Measurements from ENCODE around the gene MAP7D3. TPM values are rescaled to one million over a fixed set of nuclear protein-coding genes. Genes with fewer than 3 reads are reported as not detected.

The MAP7D3 gene
- total and polyA plus RNA-seq, 4 donors = 7.7 to 13.7 (median 8.7) TPM

- WGBS (ENCODE audit: insufficient coverage) = no CpG with 5 or more reads among the region's 1 CpG
- no peaks in the 10 kb centered on the region for H3K9me3 ChIP-seq (ENCODE audit: control insufficient read depth, insufficient read depth, low read length)
- H3K4me1 ChIP-seq (ENCODE audit: control insufficient read depth, insufficient read depth, low read length) = peaks cover 3% of the 10 kb centered on the region
- H3K4me3 ChIP-seq (ENCODE audit: low read depth, low read length) = no peak overlapping the region
- DNase-seq (ENCODE audit: low read depth in 4 of 6, low spot score in 6 of 6) = no peak
- no peaks in the 10 kb centered on the region for H3K36me3 ChIP-seq (ENCODE audit: control insufficient read depth, insufficient read depth, low read length)
- no peak overlapping the region for H3K27ac ChIP-seq (ENCODE audit: low read depth, low read length)
- H3K27me3 ChIP-seq (ENCODE audit: control insufficient read depth, insufficient read depth, low read length) = no peaks in the 10 kb centered on the region
Observed at GRCh38 chrX:136272325-136272724, 21.1 kb upstream of the MAP7D3 start.

- H3K27ac ChIP-seq (ENCODE audit: low read depth, low read length) = no peak overlapping the region
- no CpG with 5 or more reads among the region's 1 CpG for WGBS (ENCODE audit: insufficient coverage)
- H3K36me3 ChIP-seq (ENCODE audit: control insufficient read depth, insufficient read depth, low read length) = no peaks in the 10 kb centered on the region
- no peak for DNase-seq (ENCODE audit: low read depth in 4 of 6, low spot score in 6 of 6)
- no peak overlapping the region for H3K4me3 ChIP-seq (ENCODE audit: low read depth, low read length)
- no peaks in the 10 kb centered on the region for H3K9me3 ChIP-seq (ENCODE audit: control insufficient read depth, insufficient read depth, low read length)
- peaks cover 3% of the 10 kb centered on the region for H3K4me1 ChIP-seq (ENCODE audit: control insufficient read depth, insufficient read depth, low read length)
- no peaks in the 10 kb centered on the region for H3K27me3 ChIP-seq (ENCODE audit: control insufficient read depth, insufficient read depth, low read length)
Observed at GRCh38 chrX:136271300-136271699, 20.1 kb upstream of the MAP7D3 start.

GRCh38 chrX:136269921-136270320 lies 18.7 kb upstream of the MAP7D3 start:
- Histone ChIP-seq H3K4me1 (ENCODE audit: control insufficient read depth, insufficient read depth, low read length) (no peaks in the 10 kb centered on the region), H3K36me3 (ENCODE audit: control insufficient read depth, insufficient read depth, low read length) (no peaks in the 10 kb centered on the region), H3K9me3 (ENCODE audit: control insufficient read depth, insufficient read depth, low read length) (no peaks in the 10 kb centered on the region), H3K27ac (ENCODE audit: low read depth, low read length) (no peak overlapping the region), H3K4me3 (ENCODE audit: low read depth, low read length) (no peak overlapping the region), H3K27me3 (ENCODE audit: control insufficient read depth, insufficient read depth, low read length) (no peaks in the 10 kb centered on the region)
- no peak for DNase-seq (ENCODE audit: low read depth in 4 of 6, low spot score in 6 of 6)
- no CpG with 5 or more reads among the region's 1 CpG for WGBS (ENCODE audit: insufficient coverage)

DNA sequence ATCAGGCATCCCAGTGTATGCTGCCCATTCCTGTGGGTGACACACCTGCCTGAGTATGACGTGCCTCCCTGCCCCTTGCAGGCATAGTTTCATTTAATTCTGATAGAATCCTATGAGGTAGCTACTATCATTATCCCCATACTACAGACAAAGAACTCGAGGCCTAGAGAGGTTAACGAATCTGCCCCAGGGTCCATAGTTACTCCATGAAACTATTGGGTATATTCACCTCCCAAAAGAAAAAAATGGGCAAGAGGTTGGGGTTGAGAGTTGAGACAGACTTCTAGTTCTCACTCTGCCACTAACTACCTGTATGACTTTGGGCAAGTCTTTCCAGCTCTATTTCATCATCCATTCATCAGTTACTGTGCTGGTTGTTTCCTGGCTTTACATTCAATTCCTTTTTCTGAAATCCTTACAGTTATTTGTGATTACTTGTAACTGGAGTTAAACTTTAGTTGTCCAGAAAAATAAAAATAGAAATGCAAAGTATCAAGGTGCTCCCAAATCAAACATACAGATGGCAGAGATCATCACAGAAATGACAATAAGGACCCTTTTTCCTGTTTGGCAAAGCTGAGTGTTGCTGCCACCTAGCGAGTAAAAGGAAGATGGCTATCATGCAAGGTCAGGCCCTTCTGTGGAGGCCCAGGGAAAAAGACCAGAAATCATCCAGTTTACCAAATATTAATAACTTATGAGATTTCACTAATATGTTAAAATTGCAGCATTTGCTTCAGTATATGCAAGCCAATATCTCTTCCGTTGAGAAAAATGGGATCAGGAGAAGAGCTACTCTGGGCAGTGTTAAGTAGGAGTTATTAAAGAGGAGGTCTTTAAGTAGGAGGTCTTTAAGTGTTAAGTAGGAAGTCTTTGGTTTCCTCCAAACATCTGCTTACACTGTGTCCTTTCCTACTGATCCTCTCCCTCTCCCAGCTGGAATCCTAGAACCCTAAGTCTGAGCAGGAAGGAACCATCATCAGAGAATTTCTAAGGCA lies 17.1 kb upstream of the MAP7D3 start:
- Histone ChIP-seq H3K4me1 (ENCODE audit: control insufficient read depth, insufficient read depth, low read length) (no peaks in the 10 kb centered on the region), H3K9me3 (ENCODE audit: control insufficient read depth, insufficient read depth, low read length) (no peaks in the 10 kb centered on the region), H3K27me3 (ENCODE audit: control insufficient read depth, insufficient read depth, low read length) (no peaks in the 10 kb centered on the region), H3K36me3 (ENCODE audit: control insufficient read depth, insufficient read depth, low read length) (no peaks in the 10 kb centered on the region), H3K27ac (ENCODE audit: low read depth, low read length) (no peak overlapping the region), H3K4me3 (ENCODE audit: low read depth, low read length) (no peak overlapping the region)
- DNase-seq (ENCODE audit: low read depth in 4 of 6, low spot score in 6 of 6) = peak in 4 of 6 donors; percentile 20 to 84 (median 50)
- WGBS (ENCODE audit: insufficient coverage) = no CpG with 5 or more reads among the region's 5 CpGs

DNA sequence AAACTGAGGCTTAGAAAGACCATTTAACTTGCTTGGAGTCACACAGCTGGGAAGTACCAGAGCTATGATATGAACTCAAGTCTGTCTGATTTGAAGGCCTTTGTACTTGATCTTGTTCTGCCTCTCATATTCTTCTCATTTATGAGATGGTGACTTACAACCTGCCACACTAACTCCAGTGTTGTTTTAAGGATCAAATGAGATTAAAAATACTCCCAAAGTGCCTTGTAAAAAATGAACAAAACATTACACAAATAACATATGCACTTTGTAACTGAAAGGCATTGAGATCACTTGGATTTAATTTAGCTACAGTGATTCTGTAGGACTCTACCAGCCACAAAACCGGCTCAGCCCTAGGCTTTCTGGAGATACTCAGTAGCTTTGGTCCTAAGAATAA lies 15.6 kb upstream of the MAP7D3 start:
- 71% methylated on average over 1 of the region's 1 CpG for WGBS (ENCODE audit: insufficient coverage)
- H3K27me3 ChIP-seq (ENCODE audit: control insufficient read depth, insufficient read depth, low read length) = no peaks in the 10 kb centered on the region
- no peak for DNase-seq (ENCODE audit: low read depth in 4 of 6, low spot score in 6 of 6)
- no peak overlapping the region for H3K4me3 ChIP-seq (ENCODE audit: low read depth, low read length)
- H3K27ac ChIP-seq (ENCODE audit: low read depth, low read length) = no peak overlapping the region
- H3K9me3 ChIP-seq (ENCODE audit: control insufficient read depth, insufficient read depth, low read length) = no peaks in the 10 kb centered on the region
- no peaks in the 10 kb centered on the region for H3K4me1 ChIP-seq (ENCODE audit: control insufficient read depth, insufficient read depth, low read length)
- H3K36me3 ChIP-seq (ENCODE audit: control insufficient read depth, insufficient read depth, low read length) = no peaks in the 10 kb centered on the region

- no peak overlapping the region for H3K27ac ChIP-seq (ENCODE audit: low read depth, low read length)
- H3K9me3 ChIP-seq (ENCODE audit: control insufficient read depth, insufficient read depth, low read length) = no peaks in the 10 kb centered on the region
- H3K4me1 ChIP-seq (ENCODE audit: control insufficient read depth, insufficient read depth, low read length) = no peaks in the 10 kb centered on the region
- H3K4me3 ChIP-seq (ENCODE audit: low read depth, low read length) = no peak overlapping the region
- peaks cover 3% of the 10 kb centered on the region for H3K27me3 ChIP-seq (ENCODE audit: control insufficient read depth, insufficient read depth, low read length)
- H3K36me3 ChIP-seq (ENCODE audit: control insufficient read depth, insufficient read depth, low read length) = no peaks in the 10 kb centered on the region
- DNase-seq (ENCODE audit: low read depth in 4 of 6, low spot score in 6 of 6) = no peak
- WGBS (ENCODE audit: insufficient coverage) = no CpG with 5 or more reads among the region's 7 CpGs
Observed at GRCh38 chrX:136262812-136263315, 11.7 kb upstream of the MAP7D3 start.

DNA sequence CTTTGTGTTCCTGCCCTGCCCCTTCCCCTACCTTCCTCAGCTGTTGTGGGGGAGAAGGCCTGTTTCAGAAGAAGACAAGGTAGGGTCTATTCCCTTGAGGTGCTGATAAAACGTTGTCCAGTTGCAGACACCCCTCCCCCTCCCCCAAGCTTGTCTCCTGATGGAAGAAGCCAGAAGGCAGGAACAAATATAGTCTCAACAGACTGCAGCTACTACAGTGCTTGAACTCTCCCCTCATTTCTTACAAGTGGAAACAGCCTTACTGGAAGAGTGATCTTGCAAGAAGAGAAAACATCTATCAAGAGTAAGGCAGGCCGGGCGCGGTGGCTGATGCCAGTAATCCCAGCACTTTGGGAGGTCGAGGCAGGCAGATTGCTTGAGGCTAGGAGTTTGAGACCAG lies 11.0 kb upstream of the MAP7D3 start:
- DNase-seq (ENCODE audit: low read depth in 4 of 6, low spot score in 6 of 6) = no peak
- Histone ChIP-seq H3K27me3 (ENCODE audit: control insufficient read depth, insufficient read depth, low read length) (peaks cover 3% of the 10 kb centered on the region), H3K9me3 (ENCODE audit: control insufficient read depth, insufficient read depth, low read length) (no peaks in the 10 kb centered on the region), H3K4me1 (ENCODE audit: control insufficient read depth, insufficient read depth, low read length) (no peaks in the 10 kb centered on the region), H3K36me3 (ENCODE audit: control insufficient read depth, insufficient read depth, low read length) (no peaks in the 10 kb centered on the region), H3K27ac (ENCODE audit: low read depth, low read length) (no peak overlapping the region), H3K4me3 (ENCODE audit: low read depth, low read length) (no peak overlapping the region)
- 88% methylated on average over 4 of the region's 5 CpGs for WGBS (ENCODE audit: insufficient coverage)

DNA sequence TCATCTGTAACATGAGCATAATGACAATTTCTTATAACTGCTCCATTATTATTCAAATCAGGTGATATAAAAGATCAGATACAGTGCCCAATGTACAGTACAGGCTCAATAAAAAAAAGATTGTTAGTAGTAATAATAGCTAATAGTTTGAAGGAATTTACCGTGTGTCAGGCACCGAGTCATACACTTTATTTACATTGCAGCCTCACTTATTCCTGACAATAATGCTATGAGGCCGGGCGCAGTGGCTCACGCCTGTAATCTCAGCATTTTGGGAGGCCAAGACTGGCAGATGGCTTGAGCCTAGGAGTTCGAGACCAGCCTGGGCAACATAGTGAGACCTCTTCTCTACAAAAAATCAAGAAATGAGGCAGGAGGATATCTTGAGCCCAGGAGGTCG lies 10.1 kb upstream of the MAP7D3 start:
- peaks cover 3% of the 10 kb centered on the region for H3K27me3 ChIP-seq (ENCODE audit: control insufficient read depth, insufficient read depth, low read length)
- no peak for DNase-seq (ENCODE audit: low read depth in 4 of 6, low spot score in 6 of 6)

DNA sequence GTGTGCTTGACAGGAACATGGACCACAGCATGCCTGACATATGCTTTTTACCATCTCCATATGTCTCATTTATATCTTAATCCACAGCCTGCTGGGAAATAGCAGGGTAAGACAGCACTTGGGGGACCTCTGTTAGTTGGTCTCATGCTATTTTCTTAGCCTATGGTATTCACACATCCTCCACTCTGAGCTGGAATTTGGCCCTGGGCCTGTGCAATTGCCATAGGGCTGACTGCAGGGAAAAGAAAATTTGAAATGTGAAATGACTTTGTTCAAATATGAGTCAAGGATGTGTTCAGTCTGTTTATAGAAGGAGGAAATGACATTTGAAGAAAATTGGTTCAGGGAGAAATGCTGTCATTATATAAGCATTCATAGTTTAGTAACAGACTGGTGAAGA lies 9.6 kb upstream of the MAP7D3 start:
- DNase-seq (ENCODE audit: low read depth in 4 of 6, low spot score in 6 of 6) = peak in 2 of 6 donors; percentile 9 to 11
- H3K9me3 ChIP-seq (ENCODE audit: control insufficient read depth, insufficient read depth, low read length) = no peaks in the 10 kb centered on the region
- H3K36me3 ChIP-seq (ENCODE audit: control insufficient read depth, insufficient read depth, low read length) = no peaks in the 10 kb centered on the region
- H3K4me1 ChIP-seq (ENCODE audit: control insufficient read depth, insufficient read depth, low read length) = no peaks in the 10 kb centered on the region
- no peak overlapping the region for H3K27ac ChIP-seq (ENCODE audit: low read depth, low read length)
- H3K27me3 ChIP-seq (ENCODE audit: control insufficient read depth, insufficient read depth, low read length) = peaks cover 3% of the 10 kb centered on the region
- H3K4me3 ChIP-seq (ENCODE audit: low read depth, low read length) = no peak overlapping the region

More for the DNA sequence above, 10.1 kb upstream of the MAP7D3 start:
- Histone ChIP-seq H3K4me3 (ENCODE audit: low read depth, low read length) (no peak overlapping the region), H3K9me3 (ENCODE audit: control insufficient read depth, insufficient read depth, low read length) (no peaks in the 10 kb centered on the region), H3K27ac (ENCODE audit: low read depth, low read length) (no peak overlapping the region), H3K4me1 (ENCODE audit: control insufficient read depth, insufficient read depth, low read length) (no peaks in the 10 kb centered on the region), H3K36me3 (ENCODE audit: control insufficient read depth, insufficient read depth, low read length) (no peaks in the 10 kb centered on the region)
- 86% methylated on average over 6 of the region's 7 CpGs for WGBS (ENCODE audit: insufficient coverage)

- no peaks in the 10 kb centered on the region for H3K9me3 ChIP-seq (ENCODE audit: control insufficient read depth, insufficient read depth, low read length)
- no peaks in the 10 kb centered on the region for H3K36me3 ChIP-seq (ENCODE audit: control insufficient read depth, insufficient read depth, low read length)
- DNase-seq (ENCODE audit: low read depth in 4 of 6, low spot score in 6 of 6) = peak in 1 of 6 donors; percentile 30
- peaks cover 3% of the 10 kb centered on the region for H3K27me3 ChIP-seq (ENCODE audit: control insufficient read depth, insufficient read depth, low read length)
- H3K27ac ChIP-seq (ENCODE audit: low read depth, low read length) = no peak overlapping the region
- no peak overlapping the region for H3K4me3 ChIP-seq (ENCODE audit: low read depth, low read length)
- no CpG with 5 or more reads among the region's 4 CpGs for WGBS (ENCODE audit: insufficient coverage)
- no peaks in the 10 kb centered on the region for H3K4me1 ChIP-seq (ENCODE audit: control insufficient read depth, insufficient read depth, low read length)
Observed at GRCh38 chrX:136259543-136259942, 8.3 kb upstream of the MAP7D3 start.

Data from spinal cord (tissue), 10 donors.